ENCODE results near the gene FAM149A.

FAM149A gene

DNA sequence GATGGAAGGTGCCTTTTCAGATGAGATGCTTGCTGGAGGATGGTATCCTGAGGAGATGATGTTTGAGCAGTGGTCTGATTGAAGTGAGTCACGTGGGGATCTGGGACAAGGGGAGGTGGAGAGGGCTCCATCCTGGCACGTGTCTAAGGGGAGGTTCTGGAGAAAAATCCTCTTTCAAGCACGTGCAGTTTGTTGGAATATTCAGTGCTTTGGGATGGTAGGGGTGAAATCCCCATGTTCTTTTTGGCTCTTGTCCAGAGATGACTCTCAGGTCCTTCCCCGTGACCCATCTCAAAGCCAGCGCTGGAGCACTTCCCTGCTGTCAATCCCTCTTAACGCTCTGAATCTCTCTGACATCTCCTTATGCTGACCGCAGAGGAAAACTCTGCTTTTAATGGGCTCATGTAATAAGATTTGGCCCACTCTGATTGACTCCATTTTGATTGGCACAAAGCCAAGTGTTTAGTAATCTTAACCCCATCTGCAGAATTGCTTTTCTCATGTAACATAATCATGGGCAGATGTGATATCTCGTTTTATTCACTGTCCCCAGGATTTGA lies 112.0 kb downstream of the FAM149A start (continued):
- TF ChIP-seq, protein P1, sequence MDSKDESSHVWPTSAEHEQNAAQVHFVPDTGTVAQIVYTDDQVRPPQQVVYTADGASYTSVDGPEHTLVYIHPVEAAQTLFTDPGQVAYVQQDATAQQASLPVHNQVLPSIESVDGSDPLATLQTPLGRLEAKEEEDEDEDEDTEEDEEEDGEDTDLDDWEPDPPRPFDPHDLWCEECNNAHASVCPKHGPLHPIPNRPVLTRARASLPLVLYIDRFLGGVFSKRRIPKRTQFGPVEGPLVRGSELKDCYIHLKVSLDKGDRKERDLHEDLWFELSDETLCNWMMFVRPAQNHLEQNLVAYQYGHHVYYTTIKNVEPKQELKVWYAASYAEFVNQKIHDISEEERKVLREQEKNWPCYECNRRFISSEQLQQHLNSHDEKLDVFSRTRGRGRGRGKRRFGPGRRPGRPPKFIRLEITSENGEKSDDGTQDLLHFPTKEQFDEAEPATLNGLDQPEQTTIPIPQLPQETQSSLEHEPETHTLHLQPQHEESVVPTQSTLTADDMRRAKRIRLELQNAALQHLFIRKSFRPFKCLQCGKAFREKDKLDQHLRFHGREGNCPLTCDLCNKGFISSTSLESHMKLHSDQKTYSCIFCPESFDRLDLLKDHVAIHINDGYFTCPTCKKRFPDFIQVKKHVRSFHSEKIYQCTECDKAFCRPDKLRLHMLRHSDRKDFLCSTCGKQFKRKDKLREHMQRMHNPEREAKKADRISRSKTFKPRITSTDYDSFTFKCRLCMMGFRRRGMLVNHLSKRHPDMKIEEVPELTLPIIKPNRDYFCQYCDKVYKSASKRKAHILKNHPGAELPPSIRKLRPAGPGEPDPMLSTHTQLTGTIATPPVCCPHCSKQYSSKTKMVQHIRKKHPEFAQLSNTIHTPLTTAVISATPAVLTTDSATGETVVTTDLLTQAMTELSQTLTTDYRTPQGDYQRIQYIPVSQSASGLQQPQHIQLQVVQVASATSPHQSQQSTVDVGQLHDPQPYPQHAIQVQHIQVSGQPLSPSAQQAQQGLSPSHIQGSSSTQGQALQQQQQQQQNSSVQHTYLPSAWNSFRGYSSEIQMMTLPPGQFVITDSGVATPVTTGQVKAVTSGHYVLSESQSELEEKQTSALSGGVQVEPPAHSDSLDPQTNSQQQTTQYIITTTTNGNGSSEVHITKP (tag by site-specific recombination; IDR thresholded peaks at IDR 0.05): peak; percentile 84
- TF ChIP-seq ZNF621 (tag by site-specific recombination; IDR thresholded peaks at IDR 0.05): no peak
- TF ChIP-seq ZNF521 (tag by site-specific recombination; IDR thresholded peaks at IDR 0.05): no peak
- TF ChIP-seq KLF9 (tag by site-specific recombination; IDR thresholded peaks at IDR 0.05; ENCODE audit: low read depth): no peak
- TF ChIP-seq, protein P2, sequence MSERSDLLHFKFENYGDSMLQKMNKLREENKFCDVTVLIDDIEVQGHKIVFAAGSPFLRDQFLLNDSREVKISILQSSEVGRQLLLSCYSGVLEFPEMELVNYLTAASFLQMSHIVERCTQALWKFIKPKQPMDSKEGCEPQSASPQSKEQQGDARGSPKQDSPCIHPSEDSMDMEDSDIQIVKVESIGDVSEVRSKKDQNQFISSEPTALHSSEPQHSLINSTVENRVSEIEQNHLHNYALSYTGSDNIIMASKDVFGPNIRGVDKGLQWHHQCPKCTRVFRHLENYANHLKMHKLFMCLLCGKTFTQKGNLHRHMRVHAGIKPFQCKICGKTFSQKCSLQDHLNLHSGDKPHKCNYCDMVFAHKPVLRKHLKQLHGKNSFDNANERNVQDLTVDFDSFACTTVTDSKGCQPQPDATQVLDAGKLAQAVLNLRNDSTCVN (tag by site-specific recombination; optimal IDR thresholded peaks at IDR 0.05): no peak
- 0 out of 2 replicates have a peak, but pooled peaks have one; percentile 25 for TF ChIP-seq ZBTB48 (tag by site-specific recombination; IDR thresholded peaks at IDR 0.05)
- TF ChIP-seq ZSCAN23 (tag by site-specific recombination; IDR thresholded peaks at IDR 0.05): no peak
- no peak for TF ChIP-seq ZNF654 (tag by site-specific recombination; IDR thresholded peaks at IDR 0.05; ENCODE audit: low read depth)
- no peak for TF ChIP-seq OVOL3 (tag by site-specific recombination; IDR thresholded peaks at IDR 0.05)
- no peak for TF ChIP-seq ZNF311 (tag by site-specific recombination; IDR thresholded peaks at IDR 0.05; ENCODE audit: borderline replicate concordance)
- peak; percentile 55 for TF ChIP-seq ZNF629 (tag by site-specific recombination; IDR thresholded peaks at IDR 0.05)
- no peak for TF ChIP-seq MYNN (tag by site-specific recombination; IDR thresholded peaks at IDR 0.05; ENCODE audit: borderline replicate concordance)
- TF ChIP-seq ZNF19 (tag by site-specific recombination; IDR thresholded peaks at IDR 0.05; ENCODE audit: low read depth): no peak
- TF ChIP-seq, protein P3, sequence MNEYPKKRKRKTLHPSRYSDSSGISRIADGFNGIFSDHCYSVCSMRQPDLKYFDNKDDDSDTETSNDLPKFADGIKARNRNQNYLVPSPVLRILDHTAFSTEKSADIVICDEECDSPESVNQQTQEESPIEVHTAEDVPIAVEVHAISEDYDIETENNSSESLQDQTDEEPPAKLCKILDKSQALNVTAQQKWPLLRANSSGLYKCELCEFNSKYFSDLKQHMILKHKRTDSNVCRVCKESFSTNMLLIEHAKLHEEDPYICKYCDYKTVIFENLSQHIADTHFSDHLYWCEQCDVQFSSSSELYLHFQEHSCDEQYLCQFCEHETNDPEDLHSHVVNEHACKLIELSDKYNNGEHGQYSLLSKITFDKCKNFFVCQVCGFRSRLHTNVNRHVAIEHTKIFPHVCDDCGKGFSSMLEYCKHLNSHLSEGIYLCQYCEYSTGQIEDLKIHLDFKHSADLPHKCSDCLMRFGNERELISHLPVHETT (tag by site-specific recombination; IDR thresholded peaks at IDR 0.05): no peak
- TF ChIP-seq KLF7 (tag by site-specific recombination; IDR thresholded peaks at IDR 0.05; ENCODE audit: borderline replicate concordance): no peak
- TF ChIP-seq, protein P4, sequence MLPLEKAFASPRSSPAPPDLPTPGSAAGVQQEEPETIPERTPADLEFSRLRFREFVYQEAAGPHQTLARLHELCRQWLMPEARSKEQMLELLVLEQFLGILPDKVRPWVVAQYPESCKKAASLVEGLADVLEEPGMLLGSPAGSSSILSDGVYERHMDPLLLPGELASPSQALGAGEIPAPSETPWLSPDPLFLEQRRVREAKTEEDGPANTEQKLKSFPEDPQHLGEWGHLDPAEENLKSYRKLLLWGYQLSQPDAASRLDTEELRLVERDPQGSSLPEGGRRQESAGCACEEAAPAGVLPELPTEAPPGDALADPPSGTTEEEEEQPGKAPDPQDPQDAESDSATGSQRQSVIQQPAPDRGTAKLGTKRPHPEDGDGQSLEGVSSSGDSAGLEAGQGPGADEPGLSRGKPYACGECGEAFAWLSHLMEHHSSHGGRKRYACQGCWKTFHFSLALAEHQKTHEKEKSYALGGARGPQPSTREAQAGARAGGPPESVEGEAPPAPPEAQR (tag by site-specific recombination; IDR thresholded peaks at IDR 0.05): no peak
- peak; percentile 79; the same call in 1 of the 2 replicates for TF ChIP-seq ZNF221 (tag by site-specific recombination; IDR thresholded peaks at IDR 0.05; ENCODE audit: borderline replicate concordance)
- 0 out of 2 replicates have a peak, but pooled peaks have one; percentile 27 for TF ChIP-seq SP7 (tag by site-specific recombination; IDR thresholded peaks at IDR 0.05)
- no peak for TF ChIP-seq ZNF707 (tag by site-specific recombination; IDR thresholded peaks at IDR 0.05)
- TF ChIP-seq, protein P5, sequence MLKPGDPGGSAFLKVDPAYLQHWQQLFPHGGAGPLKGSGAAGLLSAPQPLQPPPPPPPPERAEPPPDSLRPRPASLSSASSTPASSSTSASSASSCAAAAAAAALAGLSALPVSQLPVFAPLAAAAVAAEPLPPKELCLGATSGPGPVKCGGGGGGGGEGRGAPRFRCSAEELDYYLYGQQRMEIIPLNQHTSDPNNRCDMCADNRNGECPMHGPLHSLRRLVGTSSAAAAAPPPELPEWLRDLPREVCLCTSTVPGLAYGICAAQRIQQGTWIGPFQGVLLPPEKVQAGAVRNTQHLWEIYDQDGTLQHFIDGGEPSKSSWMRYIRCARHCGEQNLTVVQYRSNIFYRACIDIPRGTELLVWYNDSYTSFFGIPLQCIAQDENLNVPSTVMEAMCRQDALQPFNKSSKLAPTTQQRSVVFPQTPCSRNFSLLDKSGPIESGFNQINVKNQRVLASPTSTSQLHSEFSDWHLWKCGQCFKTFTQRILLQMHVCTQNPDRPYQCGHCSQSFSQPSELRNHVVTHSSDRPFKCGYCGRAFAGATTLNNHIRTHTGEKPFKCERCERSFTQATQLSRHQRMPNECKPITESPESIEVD (tag by site-specific recombination; IDR thresholded peaks at IDR 0.05): peak; percentile 85
- TF ChIP-seq KLF16 (tag by site-specific recombination; IDR thresholded peaks at IDR 0.05): no peak
- no peak for TF ChIP-seq SCRT2 (tag by site-specific recombination; IDR thresholded peaks at IDR 0.05)
- TF ChIP-seq ZNF792 (tag by site-specific recombination; IDR thresholded peaks at IDR 0.05): no peak
- TF ChIP-seq ZNF404 (tag by site-specific recombination; IDR thresholded peaks at IDR 0.05): no peak
- TF ChIP-seq ZNF701 (tag by site-specific recombination; IDR thresholded peaks at IDR 0.05): no peak
- TF ChIP-seq ZNF155 (tag by site-specific recombination; IDR thresholded peaks at IDR 0.05): no peak
- peak; percentile 43; the same call in 1 of the 2 replicates for TF ChIP-seq OSR2 (tag by site-specific recombination; IDR thresholded peaks at IDR 0.05)
- TF ChIP-seq, protein P6, sequence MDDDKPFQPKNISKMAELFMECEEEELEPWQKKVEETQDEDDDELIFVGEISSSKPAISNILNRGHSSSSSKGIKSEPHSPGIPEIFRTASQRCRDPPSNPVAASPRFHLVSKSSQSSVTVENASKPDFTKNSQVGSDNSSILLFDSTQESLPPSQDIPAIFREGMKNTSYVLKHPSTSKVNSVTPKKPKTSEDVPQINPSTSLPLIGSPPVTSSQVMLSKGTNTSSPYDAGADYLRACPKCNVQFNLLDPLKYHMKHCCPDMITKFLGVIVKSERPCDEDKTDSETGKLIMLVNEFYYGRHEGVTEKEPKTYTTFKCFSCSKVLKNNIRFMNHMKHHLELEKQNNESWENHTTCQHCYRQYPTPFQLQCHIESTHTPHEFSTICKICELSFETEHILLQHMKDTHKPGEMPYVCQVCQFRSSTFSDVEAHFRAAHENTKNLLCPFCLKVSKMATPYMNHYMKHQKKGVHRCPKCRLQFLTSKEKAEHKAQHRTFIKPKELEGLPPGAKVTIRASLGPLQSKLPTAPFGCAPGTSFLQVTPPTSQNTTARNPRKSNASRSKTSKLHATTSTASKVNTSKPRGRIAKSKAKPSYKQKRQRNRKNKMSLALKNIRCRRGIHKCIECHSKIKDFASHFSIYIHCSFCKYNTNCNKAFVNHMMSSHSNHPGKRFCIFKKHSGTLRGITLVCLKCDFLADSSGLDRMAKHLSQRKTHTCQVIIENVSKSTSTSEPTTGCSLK (tag by site-specific recombination; IDR thresholded peaks at IDR 0.05): no peak
- no peak for TF ChIP-seq ZNF658 (tag by site-specific recombination; IDR thresholded peaks at IDR 0.05)

Data from HEK293 (cell line).